Measurements from ENCODE around the gene NMUR1. TPM values are rescaled to one million over a fixed set of nuclear protein-coding genes. Genes with fewer than 3 reads are reported as not detected.
A peak's percentile ranks its signal among the peaks of the same experiment; 100 is the strongest.
"Not testable (repeated sequence)": the region's sequence is repeated elsewhere in the genome, so short reads cannot be mapped to it uniquely, and the experiment has no call there.

Gene NMUR1
- total RNA-seq: not detected in 2 replicates
- long read RNA-seq: 0 reads

- Mint-ChIP-seq H3K27ac (ENCODE audit: unreplicated experiment) (no peak within 1 kb of the TSS), H3K27me3 (ENCODE audit: unreplicated experiment) (peaks cover 18% of the 10 kb centered on the region), H3K4me1 (ENCODE audit: unreplicated experiment) (peaks cover 2% of the 10 kb centered on the region), H3K9me3 (ENCODE audit: unreplicated experiment) (no peaks in the 10 kb centered on the region), H3K4me3 (ENCODE audit: unreplicated experiment) (peak within 1 kb of the TSS; percentile 51), H3K36me3 (ENCODE audit: unreplicated experiment) (no peaks in the 10 kb centered on the region)
- peak; percentile 86 for TF ChIP-seq CTCF (IDR thresholded peaks at IDR 0.05)
- DNase-seq (ENCODE audit: extremely low spot score, unreplicated experiment): no peak
Measured at GRCh38 chr2:231530099-231531011, at the start of gene NMUR1. Gene NMUR1, minus strand, starts transcription at chr2:231530445. Its CDS starts 84 bp downstream, at chr2:231530361.

- DNase-seq (ENCODE audit: extremely low spot score, unreplicated experiment): no peak
- no peak for TF ChIP-seq CTCF (IDR thresholded peaks at IDR 0.05)
- Mint-ChIP-seq H3K36me3 (ENCODE audit: unreplicated experiment) (no peaks in the 10 kb centered on the region), H3K4me3 (ENCODE audit: unreplicated experiment) (no peak overlapping the region), H3K27ac (ENCODE audit: unreplicated experiment) (no peak overlapping the region), H3K27me3 (ENCODE audit: unreplicated experiment) (peaks cover 13% of the 10 kb centered on the region), H3K9me3 (ENCODE audit: unreplicated experiment) (no peaks in the 10 kb centered on the region), H3K4me1 (ENCODE audit: unreplicated experiment) (peaks cover 2% of the 10 kb centered on the region)
Measured at GRCh38 chr2:231579560-231579959, 49.3 kb upstream of the NMUR1 start.

- H3K4me1 Mint-ChIP-seq (ENCODE audit: unreplicated experiment); H3K9me3 Mint-ChIP-seq (ENCODE audit: unreplicated experiment); H3K36me3 Mint-ChIP-seq (ENCODE audit: unreplicated experiment); DNase-seq (ENCODE audit: extremely low spot score, unreplicated experiment); H3K4me3 Mint-ChIP-seq (ENCODE audit: unreplicated experiment); H3K27ac Mint-ChIP-seq (ENCODE audit: unreplicated experiment); H3K27me3 Mint-ChIP-seq (ENCODE audit: unreplicated experiment): not testable (repeated sequence)
Measured at GRCh38 chr2:231578655-231579054, 48.4 kb upstream of the NMUR1 start.

- H3K36me3 Mint-ChIP-seq (ENCODE audit: unreplicated experiment): no peaks in the 10 kb centered on the region
- H3K9me3 Mint-ChIP-seq (ENCODE audit: unreplicated experiment): no peaks in the 10 kb centered on the region
- H3K27me3 Mint-ChIP-seq (ENCODE audit: unreplicated experiment): peaks cover 11% of the 10 kb centered on the region
- no peak overlapping the region for H3K27ac Mint-ChIP-seq (ENCODE audit: unreplicated experiment)
- DNase-seq (ENCODE audit: extremely low spot score, unreplicated experiment): no peak
- peaks cover 4% of the 10 kb centered on the region for H3K4me1 Mint-ChIP-seq (ENCODE audit: unreplicated experiment)
- no peak for TF ChIP-seq CTCF (IDR thresholded peaks at IDR 0.05)
- no peak overlapping the region for H3K4me3 Mint-ChIP-seq (ENCODE audit: unreplicated experiment)
Measured at GRCh38 chr2:231576465-231576864, 46.2 kb upstream of the NMUR1 start.

GRCh38 chr2:231575612-231576256 is 45.5 kb upstream of the NMUR1 start:
- no peaks in the 10 kb centered on the region for H3K36me3 Mint-ChIP-seq (ENCODE audit: unreplicated experiment)
- no peak overlapping the region for H3K4me3 Mint-ChIP-seq (ENCODE audit: unreplicated experiment)
- no peaks in the 10 kb centered on the region for H3K9me3 Mint-ChIP-seq (ENCODE audit: unreplicated experiment)
- peaks cover 4% of the 10 kb centered on the region for H3K4me1 Mint-ChIP-seq (ENCODE audit: unreplicated experiment)
- no peak overlapping the region for H3K27ac Mint-ChIP-seq (ENCODE audit: unreplicated experiment)
- DNase-seq (ENCODE audit: extremely low spot score, unreplicated experiment): no peak
- no peak for TF ChIP-seq CTCF (IDR thresholded peaks at IDR 0.05)
- peaks cover 5% of the 10 kb centered on the region for H3K27me3 Mint-ChIP-seq (ENCODE audit: unreplicated experiment)

Measured in osteocyte (in vitro differentiated cells).